ENCODE measurements around the gene CCDC102B.

DNA sequence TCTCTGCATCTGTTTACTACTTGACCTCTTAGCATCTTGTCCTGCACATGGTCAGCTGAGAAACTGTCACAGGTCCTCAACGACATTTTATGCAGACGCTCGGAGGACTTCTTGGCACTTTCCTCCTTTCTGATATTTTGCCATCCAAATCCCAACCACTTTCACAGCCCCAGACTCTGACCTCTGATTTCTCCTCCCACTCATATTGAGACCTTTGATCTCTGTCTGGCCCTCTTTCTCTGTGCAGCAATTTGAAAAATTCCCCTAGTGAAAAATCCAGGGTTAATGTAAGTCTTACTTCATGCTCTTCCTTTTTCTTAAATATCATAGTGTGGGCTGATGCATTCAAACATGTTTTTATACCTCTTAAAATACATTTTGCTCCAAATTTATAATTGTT, 273.8 kb downstream of the CCDC102B start:
- no peak for TF ChIP-seq CTCF (IDR thresholded peaks at IDR 0.05; ENCODE audit: control extremely low read depth in 1 of 3, insufficient read depth in 1 of 3, low read depth in 1 of 3, low read length in 3 of 3)
- TF ChIP-seq POLR2A (IDR thresholded peaks at IDR 0.05; ENCODE audit: control extremely low read depth in 1 of 2, low read depth in 2 of 2, low read length in 2 of 2), result no peak
- TF ChIP-seq GABPA (IDR thresholded peaks at IDR 0.05; ENCODE audit: borderline replicate concordance, insufficient read depth, low read length), result no peak
- TF ChIP-seq MAFK (IDR thresholded peaks at IDR 0.05; ENCODE audit: low read depth, low read length), result no peak
